A172 (cell line): ENCODE results near the gene ANGEL2. TPM values are rescaled to one million over a fixed set of nuclear protein-coding genes. Genes with fewer than 3 reads are reported as not detected.
A peak's percentile ranks its signal among the peaks of the same experiment; 100 is the strongest.
"Not testable (repeated sequence)": the region's sequence is repeated elsewhere in the genome, so short reads cannot be mapped to it uniquely, and the experiment has no call there.

Experiments used
- DNase-seq: peaks from one replicate; pipeline ENCODE4 v3.0.0-alpha.2; 2015; ENCODE audit warnings: low spot score
- total RNA-seq: library from RNA; depleted of rRNA; stranded (reverse); fragments of >200 nt; shearing (Covaris generic); gene quantifications from 2 replicates; pipeline ENCODE4 v1.2.3, GENCODE V29; 2014

Gene ANGEL2
- total RNA-seq, 1 experiment from 2014 or later, result 83.0 TPM

DNA sequence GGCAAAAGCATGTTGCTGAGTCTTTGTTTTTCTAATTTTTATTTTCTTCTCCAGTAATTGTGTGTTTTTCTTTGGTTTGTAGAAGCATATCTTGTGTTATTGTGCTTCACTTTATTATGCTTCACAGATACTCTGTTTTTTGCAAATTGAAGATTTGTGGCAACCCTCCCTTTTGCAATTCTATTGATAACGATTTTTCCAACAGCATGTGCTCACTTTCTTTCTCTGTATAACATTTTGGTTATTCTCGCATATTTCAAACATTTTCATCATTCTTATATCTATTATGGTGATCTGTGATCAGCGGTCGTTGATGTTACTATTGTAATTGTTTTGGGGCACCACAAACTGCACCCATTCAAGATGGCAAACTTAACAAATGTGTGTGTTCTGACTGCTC, 3.8 kb upstream of the ANGEL2 start:
- no peak for DNase-seq

DNA sequence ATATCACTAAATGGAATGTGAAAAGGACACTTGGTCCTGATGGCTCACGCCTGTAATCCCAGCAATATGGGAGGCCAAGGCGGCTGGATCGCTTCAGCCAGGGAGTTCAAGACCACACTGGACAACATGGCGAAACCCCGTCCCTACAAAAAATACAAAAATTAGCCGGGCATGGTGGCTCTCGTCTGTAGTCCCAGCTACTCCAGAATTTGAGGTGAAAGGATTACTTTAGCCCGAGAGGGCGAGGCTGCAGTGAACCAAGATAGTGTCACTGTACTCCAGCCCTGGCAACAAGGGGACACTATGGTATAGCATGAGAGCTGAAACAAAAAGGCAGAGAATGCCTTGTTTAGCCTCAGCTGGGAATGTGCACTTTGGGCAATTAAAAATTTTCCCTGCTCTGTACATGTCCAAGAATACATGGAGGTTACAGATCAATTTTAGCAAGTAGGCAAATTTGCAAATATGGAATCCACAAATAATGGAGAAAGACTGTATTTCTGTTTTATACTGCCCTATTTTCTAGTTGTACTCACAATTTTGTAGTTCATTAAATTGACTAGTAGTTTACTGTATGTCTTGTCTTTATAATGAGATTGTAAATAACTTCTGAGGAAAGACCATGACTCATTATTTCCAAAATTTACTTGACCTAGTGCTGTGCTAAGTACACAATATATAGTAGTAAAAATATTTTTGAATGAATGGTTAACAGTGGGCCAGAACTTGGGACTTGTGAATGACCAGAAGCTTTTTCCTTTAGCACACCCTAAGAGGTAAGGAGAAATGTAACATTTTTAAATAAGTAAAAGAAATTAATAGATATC, 2.0 kb upstream of the ANGEL2 start:
- DNase-seq, result no peak

DNA sequence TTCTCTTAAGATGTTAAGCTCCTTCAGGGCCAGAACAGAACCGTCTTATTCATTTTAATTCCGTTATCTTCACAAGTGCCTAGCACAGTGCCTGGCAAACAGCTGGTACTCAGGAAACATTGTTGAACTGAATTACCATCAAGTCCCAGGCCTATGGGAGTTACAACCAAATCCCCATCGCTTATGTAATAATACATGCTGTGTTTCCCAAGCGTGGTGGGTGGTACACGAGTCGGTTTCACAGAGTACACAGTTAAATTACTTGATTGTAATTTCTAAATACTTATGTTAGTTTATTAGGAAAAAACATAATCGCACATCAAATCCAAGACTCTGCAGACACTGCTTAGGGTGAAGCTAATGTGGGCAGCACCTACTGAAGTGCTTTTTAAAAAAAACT, 1.0 kb downstream of the ANGEL2 start:
- peak; percentile 28 for DNase-seq

DNA sequence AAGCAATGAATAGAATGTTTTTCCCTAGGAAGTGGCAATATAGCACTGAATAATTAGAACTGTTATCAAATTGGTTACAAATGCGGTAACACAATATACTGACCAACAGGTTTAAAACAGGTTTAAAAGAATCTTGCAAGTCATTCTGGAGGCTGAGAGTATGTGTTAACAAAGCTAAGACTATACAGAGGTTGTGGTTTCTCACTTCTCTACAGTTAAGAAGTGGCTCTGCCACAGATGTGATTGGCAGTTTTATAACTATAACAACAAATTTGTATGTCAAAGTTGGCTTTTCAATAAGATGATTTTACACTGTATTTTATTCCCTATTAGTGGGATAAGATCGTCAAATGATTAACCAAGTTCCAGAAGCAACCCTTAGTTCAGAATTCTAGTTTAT, 7.1 kb downstream of the ANGEL2 start:
- DNase-seq, result no peak

DNA sequence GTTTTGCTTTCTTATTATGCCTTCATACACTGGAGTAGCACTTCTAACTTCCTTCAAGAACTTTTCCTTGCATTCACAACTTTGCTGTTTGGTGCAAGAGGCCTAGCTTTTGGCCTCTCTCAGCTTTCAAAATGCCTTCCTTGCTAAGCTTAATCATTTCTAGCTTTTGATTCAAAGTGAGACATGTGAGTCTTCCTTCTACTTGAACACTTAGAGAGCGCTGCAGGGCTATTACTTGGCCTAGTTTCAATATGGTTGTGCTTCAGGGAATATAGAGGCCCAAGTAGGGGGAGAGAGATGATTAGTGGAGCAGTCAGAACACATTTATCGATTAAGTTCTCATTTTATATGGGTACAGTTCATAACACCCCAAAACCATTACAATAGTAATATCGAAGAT, 12.4 kb downstream of the ANGEL2 start:
- DNase-seq, result no peak

DNA sequence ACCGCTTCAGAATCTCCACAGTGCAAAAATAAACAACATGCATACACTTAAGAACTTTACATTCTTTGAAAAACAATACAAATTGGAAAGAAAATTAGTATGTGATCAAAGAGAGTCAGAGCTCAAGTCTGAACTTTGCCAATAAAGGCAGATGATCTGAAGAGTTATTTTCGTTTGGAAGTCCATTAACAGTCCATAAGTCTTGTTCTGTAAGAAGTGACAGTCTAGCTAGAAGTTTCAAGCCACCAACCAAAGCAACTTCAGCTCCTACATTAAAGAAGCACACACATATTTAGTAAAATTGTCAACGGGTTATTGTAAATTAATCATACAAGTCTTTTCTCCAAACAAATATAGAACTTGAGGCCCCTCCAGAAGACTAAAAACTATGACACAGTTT, 20.7 kb downstream of the ANGEL2 start:
- no peak for DNase-seq

DNA sequence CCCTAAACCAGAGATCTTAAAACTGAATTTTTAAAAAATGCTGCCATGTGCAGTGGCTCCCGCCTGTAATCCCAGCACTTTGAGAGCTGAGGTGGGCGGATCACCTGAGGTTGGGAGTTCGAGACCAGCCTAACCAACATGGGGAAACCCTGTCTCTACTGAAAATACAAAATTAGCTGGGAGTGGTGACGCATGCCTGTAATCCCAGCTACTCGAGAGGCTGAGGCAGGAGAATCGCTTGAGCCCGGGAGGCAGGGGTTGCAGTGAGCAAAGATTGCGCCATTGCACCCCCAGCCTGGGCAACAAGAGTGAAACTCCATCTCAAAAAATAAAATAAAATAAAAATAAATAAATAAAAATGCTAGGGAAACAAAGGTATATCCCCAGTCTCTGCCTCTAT, 21.7 kb downstream of the ANGEL2 start:
- not testable (repeated sequence) for DNase-seq

DNA sequence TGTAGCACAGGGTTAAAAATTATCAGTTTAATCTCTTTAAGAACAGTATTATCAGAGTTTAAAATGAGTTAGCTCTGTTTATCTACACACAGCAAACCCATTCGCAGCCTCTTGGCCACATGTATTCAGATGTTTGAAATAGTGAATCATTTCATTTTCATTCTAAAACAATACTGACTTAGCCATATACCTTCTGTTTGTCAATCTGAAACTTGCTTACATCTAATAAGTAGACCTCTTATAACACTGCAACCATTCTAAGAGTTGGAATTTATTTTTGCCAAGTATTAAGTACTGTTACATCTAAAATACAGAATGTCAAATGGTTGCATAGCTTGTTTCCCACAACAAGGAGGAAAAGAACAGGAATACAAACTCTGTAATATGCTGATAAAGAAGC, 25.4 kb downstream of the ANGEL2 start:
- DNase-seq, result no peak

DNA sequence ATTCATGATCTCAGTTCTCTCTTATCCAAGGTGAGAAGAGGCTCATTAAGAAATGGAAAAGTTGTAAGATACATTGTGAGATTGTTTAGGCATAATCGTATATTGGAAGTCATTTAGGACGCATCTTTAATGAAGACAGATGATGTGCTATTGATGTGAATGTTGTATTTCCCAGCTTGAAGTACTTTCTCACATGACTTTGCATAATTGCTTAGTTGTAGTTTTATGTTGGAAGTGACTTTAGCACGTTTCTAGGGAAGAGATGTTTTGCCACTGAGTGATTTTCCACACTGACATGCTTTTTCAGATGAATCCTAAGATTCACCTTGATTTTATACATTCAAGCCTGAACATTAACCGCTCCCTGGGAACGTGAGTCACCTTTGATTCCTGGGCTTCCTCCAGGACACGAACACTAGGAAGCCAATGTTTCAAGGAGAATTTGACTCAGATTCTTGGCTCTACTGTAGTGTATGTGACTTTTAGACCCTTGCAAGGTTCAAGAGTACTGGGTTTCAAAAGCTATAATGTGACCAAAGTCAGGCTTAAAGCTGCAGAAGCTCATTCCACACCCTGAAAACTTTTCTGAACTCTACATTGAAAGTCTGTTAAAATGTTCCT, 27.9 kb downstream of the ANGEL2 start:
- peak; percentile 27 for DNase-seq

DNA sequence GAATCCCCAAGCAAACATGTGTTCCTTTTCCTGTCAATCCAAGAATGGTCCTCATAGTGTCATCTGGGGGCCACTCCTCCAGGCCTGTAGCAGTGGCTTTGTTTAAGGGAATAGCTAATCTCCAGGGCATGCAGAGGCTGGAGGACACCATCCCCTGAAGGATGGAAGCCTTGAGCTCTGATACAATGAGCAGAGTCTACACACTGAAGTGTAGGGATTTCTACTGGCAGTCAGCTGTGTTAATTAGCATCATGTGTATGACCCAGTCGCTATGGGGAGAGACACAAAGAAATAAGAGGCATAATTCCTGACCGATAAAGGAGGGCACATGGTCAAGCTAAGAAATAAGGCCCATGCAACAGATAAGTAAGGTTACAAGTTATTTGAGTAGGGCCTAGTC, 29.1 kb downstream of the ANGEL2 start:
- no peak for DNase-seq

DNA sequence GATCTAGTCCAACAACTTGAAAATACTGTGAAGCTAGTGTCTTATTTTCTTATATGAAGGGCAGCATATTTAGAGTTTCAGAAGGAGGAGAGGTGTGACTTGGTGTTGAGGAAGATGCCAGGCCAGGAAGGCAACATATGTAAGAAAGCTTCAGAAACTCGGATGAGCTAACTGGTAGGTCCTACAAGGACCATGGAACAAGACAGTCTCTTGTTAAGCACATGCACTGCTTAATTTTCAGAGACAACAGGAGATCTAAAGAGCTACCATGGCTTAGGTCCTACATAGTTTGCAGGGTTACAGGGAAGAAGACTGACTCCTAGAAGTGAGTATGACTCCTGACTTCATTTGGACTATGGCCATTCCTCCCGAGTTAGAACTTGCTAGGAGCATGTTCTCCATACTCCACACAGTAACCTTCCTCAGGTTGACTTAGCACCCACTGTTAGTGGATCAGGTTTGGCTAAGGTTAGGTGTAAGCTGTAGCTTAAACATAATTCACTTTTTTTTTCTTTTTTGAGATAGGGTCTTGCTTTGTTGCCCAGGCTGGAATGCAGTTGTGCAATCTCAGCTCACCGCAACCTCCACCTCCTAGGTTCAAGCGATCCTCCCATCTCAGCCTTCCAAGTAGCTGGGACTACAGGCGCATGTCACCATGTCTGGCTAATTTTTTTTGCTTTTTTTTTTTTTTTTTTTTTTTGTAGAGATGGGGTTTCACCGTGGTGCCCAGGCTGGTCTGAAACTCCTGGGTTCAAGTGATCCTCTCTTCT, 31.0 kb downstream of the ANGEL2 start:
- DNase-seq, result no peak

DNA sequence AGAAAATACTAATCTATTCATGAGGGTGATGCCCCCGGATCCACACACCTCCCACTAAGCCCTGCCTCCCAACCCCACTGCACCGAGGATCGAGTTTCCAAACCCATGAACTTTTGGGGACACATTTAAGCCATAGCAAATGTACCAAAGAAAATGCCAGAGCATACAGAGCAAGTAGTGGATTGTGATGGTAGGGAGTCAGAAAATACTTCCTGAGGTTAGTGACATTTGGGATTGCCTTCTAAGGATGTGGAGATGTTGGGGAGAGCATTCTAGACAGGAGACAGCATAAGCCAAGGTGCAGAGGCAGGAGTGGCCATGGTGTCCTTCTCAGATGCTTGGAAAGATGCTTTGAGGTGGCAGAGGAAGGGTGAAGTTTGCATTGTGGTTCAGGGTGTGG, 32.2 kb downstream of the ANGEL2 start:
- DNase-seq, result no peak

DNA sequence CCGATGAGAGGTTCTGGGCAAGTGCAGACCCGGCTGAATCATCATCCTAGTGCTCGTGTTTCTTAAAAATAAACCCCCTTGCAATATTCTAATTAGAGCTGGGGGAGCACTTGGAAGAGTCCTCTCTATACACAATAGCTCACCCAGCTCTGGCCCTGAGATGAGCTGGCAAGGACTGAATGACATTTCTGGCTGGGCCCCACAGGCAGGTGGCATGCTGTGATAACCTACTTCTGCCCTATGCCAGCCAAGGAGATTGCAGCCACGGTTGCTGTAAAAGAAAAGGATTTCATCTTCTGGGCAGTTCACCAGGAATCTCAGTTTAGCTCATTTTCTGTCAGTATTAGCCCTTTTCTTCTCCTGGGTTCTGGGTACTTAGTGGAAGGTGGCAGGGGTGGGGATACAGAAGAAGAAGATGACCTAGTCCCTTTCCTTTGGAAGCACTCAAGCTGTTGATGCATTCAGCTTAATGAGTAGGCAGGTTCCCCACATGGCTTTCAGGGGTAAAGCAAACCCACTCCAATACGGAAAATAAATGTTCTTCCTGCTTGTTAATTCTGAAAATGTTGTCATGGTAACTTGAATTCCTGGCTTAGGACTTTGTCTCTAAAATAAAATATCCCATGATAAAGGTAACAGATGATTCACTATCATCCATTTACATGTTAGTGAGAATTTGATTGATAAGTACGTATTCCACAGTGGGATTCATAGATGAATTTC, 33.1 kb downstream of the ANGEL2 start:
- no peak for DNase-seq

DNA sequence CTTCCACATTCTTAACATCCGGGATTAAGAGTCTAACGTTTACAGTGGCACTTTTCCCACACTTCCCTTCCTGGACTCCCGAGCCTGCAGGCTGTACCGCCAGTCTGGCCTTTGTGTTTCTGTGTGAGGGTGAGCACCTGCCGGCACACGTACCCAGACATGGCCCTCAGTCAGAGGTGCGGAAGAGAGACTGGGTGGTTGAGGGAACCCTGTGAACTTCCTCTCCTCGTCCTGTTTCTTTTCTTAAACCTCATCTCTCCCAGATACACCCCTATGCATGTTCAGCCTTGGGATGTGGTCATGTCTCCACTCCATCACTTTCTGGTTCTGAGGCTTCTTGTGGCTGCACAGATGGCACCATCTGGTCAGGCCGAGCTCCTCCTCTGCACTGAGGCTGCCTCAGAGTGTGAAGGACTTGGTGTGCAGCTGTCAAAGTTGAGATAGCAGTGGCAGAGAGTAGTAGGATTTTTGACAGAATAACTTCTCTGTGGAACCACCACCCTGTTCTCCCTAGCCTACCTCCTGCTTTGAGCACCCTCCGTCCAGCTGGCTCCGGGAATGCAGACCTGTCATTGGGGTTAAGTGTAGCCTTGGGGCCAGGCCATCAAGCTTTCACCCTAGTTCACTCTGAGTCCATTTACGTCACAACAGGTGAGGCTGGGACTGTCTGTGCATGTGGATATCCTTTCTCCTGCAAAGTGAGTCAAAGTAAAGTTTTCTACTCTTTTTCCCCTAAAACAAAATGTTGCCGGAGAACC, 33.9 kb downstream of the ANGEL2 start:
- no peak for DNase-seq

DNA sequence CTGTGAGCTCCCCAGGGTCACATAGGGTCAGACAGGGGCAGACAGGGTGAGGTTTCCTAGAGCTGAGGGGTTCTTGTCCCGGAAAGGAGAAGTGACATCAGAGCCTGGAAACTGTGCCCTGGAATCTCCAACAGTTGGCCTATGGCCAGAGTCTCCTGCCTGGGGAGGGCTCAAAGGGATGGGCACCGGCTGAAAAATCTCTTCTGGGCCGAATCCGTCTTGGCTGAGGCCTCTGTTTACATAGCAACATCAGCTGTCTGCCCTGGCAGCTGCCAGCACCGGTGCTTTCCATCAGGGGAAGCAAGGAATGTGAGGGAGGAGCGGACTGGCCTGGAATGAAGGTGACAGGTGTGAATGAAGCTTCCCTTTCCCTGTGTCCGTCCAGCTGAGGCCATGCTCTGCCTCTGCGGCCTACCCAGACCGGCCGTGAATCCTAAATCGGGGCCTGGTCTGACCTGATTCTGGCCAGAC, 34.6 kb downstream of the ANGEL2 start:
- DNase-seq, result no peak

DNA sequence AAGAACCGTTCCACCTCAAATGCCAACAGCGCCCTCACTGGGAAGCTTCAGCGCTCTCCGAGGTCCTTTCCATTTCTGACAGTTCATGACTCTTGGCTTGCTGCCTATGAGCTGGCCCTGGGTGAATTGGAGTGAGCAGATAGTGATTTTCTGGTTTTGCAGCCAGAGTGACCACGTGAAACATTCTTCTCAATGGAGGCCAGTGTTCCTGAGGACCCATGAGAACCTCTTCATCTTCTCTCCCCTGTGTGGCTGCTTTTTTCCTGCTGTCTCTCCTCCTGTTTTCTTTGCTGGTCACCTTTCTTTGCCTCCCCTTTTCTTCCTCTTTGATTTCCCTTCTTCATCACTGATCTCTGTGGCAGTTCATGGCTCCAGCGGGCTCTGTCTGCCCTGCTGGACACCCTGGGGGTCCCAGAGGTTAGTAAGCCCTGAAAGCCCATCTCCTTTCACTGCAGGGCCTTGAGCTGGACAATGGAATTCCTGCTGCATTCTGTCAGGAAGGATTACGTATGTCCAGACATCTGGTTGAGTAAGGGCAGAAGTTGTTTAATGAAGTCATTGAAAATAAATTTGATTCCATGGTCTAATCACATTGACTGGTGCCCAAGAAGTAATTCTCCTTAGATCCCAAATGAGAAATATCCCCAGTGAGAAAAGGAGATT, 35.4 kb downstream of the ANGEL2 start:
- no peak for DNase-seq

DNA sequence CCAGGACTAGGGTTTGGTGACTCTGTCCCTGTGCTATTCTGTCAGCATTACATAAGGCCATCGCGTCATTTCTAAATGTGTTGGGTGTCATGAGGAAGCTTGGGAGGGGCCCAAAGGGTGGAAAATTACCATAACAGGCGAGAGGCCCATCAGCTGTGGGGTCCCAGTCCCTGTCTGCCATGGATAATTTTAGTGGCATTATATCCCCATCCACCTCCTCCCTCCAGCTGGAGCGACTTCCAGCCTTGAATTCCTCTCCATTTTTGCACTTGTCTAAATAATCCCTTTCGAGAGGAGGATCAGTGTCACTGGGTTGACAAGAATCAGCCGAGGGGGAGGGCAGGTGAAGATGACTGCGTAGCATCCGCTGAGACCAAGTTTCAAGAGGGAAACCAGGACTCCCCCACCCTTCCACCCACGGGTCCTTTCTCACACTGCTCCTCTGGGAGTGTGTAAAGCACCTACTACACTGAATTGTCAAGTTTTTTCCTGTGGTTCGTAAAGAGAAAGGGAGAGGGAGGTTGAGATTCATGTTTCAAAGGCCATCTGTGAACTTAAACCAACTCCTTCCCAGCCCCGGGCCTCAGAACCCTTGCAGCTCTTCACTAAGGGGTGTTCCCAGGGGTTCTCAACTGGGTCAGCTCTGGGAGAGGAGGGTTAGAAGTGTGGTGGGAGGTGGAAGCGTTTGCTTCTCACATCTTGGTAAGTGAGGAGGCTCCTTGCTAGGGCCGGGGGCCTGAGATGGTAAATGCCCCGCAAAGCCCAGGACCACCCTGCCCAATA, 36.1 kb downstream of the ANGEL2 start:
- no peak for DNase-seq

DNA sequence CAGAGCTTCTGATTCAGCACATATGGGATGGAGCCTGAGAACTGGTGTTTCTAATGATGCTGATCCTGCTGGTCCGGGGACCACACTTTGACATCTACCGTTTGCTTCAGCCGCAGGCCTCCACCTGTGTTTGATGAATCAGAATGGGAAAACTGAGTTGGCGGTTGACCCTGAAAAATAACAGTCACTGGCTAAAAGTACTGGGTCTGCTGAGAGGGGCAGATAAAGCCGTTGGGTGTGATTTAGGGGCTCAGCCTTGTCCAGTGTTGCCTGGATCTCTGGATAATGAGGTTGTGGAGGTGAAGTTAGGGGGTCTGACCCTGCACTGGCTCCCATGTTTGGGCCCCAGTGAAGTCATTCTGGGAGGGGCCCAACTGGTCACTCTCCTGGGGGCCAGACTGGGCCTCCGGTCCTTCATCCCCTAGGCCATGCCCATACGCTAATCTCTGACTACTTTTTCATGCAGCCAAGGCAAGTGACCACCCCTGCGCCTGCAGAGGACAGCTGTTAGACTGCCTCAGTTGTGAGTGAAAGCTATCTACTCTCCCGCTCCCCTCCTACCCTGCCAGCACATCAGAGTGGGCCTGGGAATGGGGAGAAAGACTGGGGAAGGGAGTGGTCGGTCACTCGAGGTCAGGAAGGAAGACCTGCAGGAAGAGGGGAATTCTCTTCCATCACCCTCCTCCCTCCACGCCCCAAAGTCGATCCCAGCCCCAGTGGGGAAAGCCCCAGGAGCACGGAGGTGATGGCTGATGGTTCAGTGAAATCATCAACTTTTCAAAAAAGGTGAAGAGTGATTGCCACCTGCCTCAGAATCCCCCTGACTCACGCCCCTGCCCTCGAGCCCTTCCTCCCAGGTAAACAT, 37.7 kb downstream of the ANGEL2 start:
- no peak for DNase-seq

DNA sequence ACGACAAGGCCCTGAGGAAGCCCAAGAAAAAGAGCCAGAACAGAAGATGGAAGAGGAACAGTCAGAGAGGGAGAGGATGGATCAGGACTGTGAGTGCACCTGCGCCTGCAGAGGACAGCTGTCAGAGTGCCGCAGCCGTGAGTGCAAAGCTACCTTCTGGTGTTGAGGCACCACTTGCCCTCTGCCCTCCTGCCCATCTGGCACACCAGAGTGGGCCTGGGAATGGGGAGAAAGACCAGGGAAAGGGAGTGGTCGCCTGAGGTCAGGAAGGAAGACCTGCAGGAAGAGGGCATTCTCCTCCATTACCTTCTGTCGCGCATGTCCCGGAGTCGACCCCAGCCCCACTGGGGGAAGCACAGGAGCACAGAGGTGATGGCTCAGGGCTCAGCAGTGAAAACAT, 39.1 kb downstream of the ANGEL2 start:
- DNase-seq, result no peak
